ENCODE results near the gene NDUFAF7.
"Not testable (repeated sequence)": the region's sequence is repeated elsewhere in the genome, so short reads cannot be mapped to it uniquely, and the experiment has no call there.

NDUFAF7 gene

GRCh38 chr2:37281916-37282315, 50.5 kb downstream of the NDUFAF7 start:
- peak; percentile 9 for TF ChIP-seq CTCF (IDR thresholded peaks at IDR 0.05; ENCODE audit: low read depth, low read length, missing control alignments)
- no peak for DNase-seq (ENCODE audit: low read depth)
- no peak overlapping the region for H3K4me3 ChIP-seq (ENCODE audit: low read depth, low read length)

- TF ChIP-seq CTCF (IDR thresholded peaks at IDR 0.05; ENCODE audit: low read depth, low read length, missing control alignments), result no peak
- DNase-seq (ENCODE audit: low read depth), result no peak
- no peak overlapping the region for H3K4me3 ChIP-seq (ENCODE audit: low read depth, low read length)
Measured at GRCh38 chr2:37282746-37283145, 51.3 kb downstream of the NDUFAF7 start.

GRCh38 chr2:37283207-37283606, 51.7 kb downstream of the NDUFAF7 start:
- no peak overlapping the region for H3K4me3 ChIP-seq (ENCODE audit: low read depth, low read length)
- DNase-seq (ENCODE audit: low read depth), result no peak
- TF ChIP-seq CTCF (IDR thresholded peaks at IDR 0.05; ENCODE audit: low read depth, low read length, missing control alignments), result no peak

GRCh38 chr2:37284381-37284780, 52.9 kb downstream of the NDUFAF7 start:
- TF ChIP-seq CTCF (IDR thresholded peaks at IDR 0.05; ENCODE audit: low read depth, low read length, missing control alignments), result no peak
- DNase-seq (ENCODE audit: low read depth), result no peak
- H3K4me3 ChIP-seq (ENCODE audit: low read depth, low read length), result no peak overlapping the region

GRCh38 chr2:37287966-37288365, 56.5 kb downstream of the NDUFAF7 start:
- TF ChIP-seq CTCF (IDR thresholded peaks at IDR 0.05; ENCODE audit: low read depth, low read length, missing control alignments), result peak; percentile 39
- no peak overlapping the region for H3K4me3 ChIP-seq (ENCODE audit: low read depth, low read length)
- no peak for DNase-seq (ENCODE audit: low read depth)

GRCh38 chr2:37291680-37292079, 60.2 kb downstream of the NDUFAF7 start:
- no peak for TF ChIP-seq CTCF (IDR thresholded peaks at IDR 0.05; ENCODE audit: low read depth, low read length, missing control alignments)
- H3K4me3 ChIP-seq (ENCODE audit: low read depth, low read length), result no peak overlapping the region
- DNase-seq (ENCODE audit: low read depth), result no peak

- DNase-seq (ENCODE audit: low read depth), result not testable (repeated sequence)
Measured at GRCh38 chr2:37294858-37295257, 63.4 kb downstream of the NDUFAF7 start.

More at GRCh38 chr2:37294858-37295257, 63.4 kb downstream of the NDUFAF7 start:
- H3K4me3 ChIP-seq (ENCODE audit: low read depth, low read length), result not testable (repeated sequence)

All from GM12864 (cell line).